AG04449 (cell line): ENCODE data around the gene CAD.
"Not testable (repeated sequence)": the region's sequence is repeated elsewhere in the genome, so short reads cannot be mapped to it uniquely, and the experiment has no call there.

ENCODE experiments used
- CTCF ChIA-PET: fragments of 350-600 bp; formaldehyde crosslinking; extraction: SDS; loops from one replicate; lab custom pipeline; 2021; ENCODE audit warnings: antibody characterized with exemption; lab: Yijun Ruan, JAX
- POLR2A ChIA-PET: fragments of 400-600, 350-600 bp; formaldehyde crosslinking; extraction: SDS; loops from one replicate; lab custom pipeline; 2020; ENCODE audit warnings: antibody characterized with exemption, inconsistent platforms; lab: Yijun Ruan, JAX
- DNase-seq: peaks from one replicate; pipeline ENCODE4 v3.0.0-alpha.2; 2010; ENCODE audit warnings: low read depth, low spot score
- H3K4me3 ChIP-seq: 2 replicates; pipeline ENCODE4 v1.5.1; 2011; ENCODE audit warnings: low read depth, mild to moderate bottlenecking, control low read depth, low read length
- CTCF ChIP-seq: IDR thresholded peaks from one replicate; pipeline ENCODE4 v1.5.1; 2011; ENCODE audit warnings: mild to moderate bottlenecking, moderate library complexity, low read length, control low read depth, inconsistent platforms; ENCODE audit not compliant: insufficient read depth; ENCODE audit errors: missing control alignments

Gene CAD

GRCh38 chr2:27264753-27265535, 47.8 kb downstream of the CAD start:
- ChIA-PET POLR2A (interaction anchor here (1.1 kb wide), 1 partner anchor 38 kb away, joined by 3 read pairs; no protein-coding TSS in a partner anchor), CTCF (interaction anchor here (0.9 to 7.3 kb wide), 16 partner anchors 9 to 189 kb away, joined by 3 to 125 read pairs (median 5); partner anchors contain the start of genes DNAJC5G and TRIM54)
- H3K4me3 ChIP-seq, result peak overlapping the region; percentile 43
- TF ChIP-seq CTCF, result peak; percentile 80
- no peak for DNase-seq

GRCh38 chr2:27265536-27265870, 48.3 kb downstream of the CAD start:
- POLR2A ChIA-PET, result interaction anchor here (1.1 kb wide), 1 partner anchor 37 kb away, joined by 3 read pairs; no protein-coding TSS in a partner anchor
- no peak for DNase-seq
- no peak overlapping the region for H3K4me3 ChIP-seq
- CTCF ChIA-PET, result interaction anchor here (1.0 to 7.3 kb wide), 11 partner anchors 9 to 189 kb away, joined by 3 to 125 read pairs (median 6); partner anchors contain the start of genes DNAJC5G and TRIM54
- TF ChIP-seq CTCF, result no peak

- CTCF ChIA-PET, result interaction anchor here (1.1 to 7.3 kb wide), 3 partner anchors 10 to 12 kb away, joined by 4 to 125 read pairs (median 4); partner anchors contain the start of genes DNAJC5G and TRIM54
- not testable (repeated sequence) for H3K4me3 ChIP-seq, DNase-seq
- POLR2A ChIA-PET, result interaction anchor here (0.7 kb wide), 1 partner anchor 25 kb away, joined by 3 read pairs; no protein-coding TSS in a partner anchor
Observed at GRCh38 chr2:27268296-27268695, 51.1 kb downstream of the CAD start.

GRCh38 chr2:27270131-27270530, 53.0 kb downstream of the CAD start:
- POLR2A ChIA-PET, result no interaction called here
- TF ChIP-seq CTCF, result no peak
- no peak for DNase-seq
- CTCF ChIA-PET, result interaction anchor here (1.6 to 5.7 kb wide), 4 partner anchors 12 to 169 kb away, joined by 3 to 75 read pairs (median 12); partner anchors contain the start of gene TRIM54
- no peak overlapping the region for H3K4me3 ChIP-seq

- ChIA-PET CTCF (interaction anchor here (0.6 to 5.7 kb wide), 6 partner anchors 11 to 169 kb away, joined by 3 to 75 read pairs (median 5); partner anchors contain the start of genes CAD and TRIM54), POLR2A (no interaction called here)
- no peak for TF ChIP-seq CTCF
Observed at GRCh38 chr2:27270670-27271069, 53.5 kb downstream of the CAD start.

GRCh38 chr2:27271631-27272340, 54.6 kb downstream of the CAD start:
- DNase-seq, result no peak
- POLR2A ChIA-PET, result no interaction called here
- CTCF ChIA-PET, result interaction anchor here (0.8 to 5.7 kb wide), 8 partner anchors 10 to 411 kb away, joined by 3 to 75 read pairs (median 6); partner anchors contain the start of gene TRIM54
- no peak overlapping the region for H3K4me3 ChIP-seq
- no peak for TF ChIP-seq CTCF

More at GRCh38 chr2:27270670-27271069, 53.5 kb downstream of the CAD start:
- DNase-seq, result no peak
- no peak overlapping the region for H3K4me3 ChIP-seq

- not testable (repeated sequence) for DNase-seq, H3K4me3 ChIP-seq
- ChIA-PET POLR2A (interaction anchor here (0.7 kb wide), 1 partner anchor 105 kb away, joined by 3 read pairs; no protein-coding TSS in a partner anchor), CTCF (interaction anchor here (0.8 to 5.7 kb wide), 6 partner anchors 8 to 410 kb away, joined by 3 to 75 read pairs (median 12); partner anchors contain the start of gene TRIM54)
Observed at GRCh38 chr2:27272537-27273522, 55.7 kb downstream of the CAD start.
